Osteoblast (primary cell): Measurements from ENCODE around the gene HADHB. TPM values are rescaled to one million over a fixed set of nuclear protein-coding genes. Genes with fewer than 3 reads are reported as not detected.
"Not testable (repeated sequence)": the region's sequence is repeated elsewhere in the genome, so short reads cannot be mapped to it uniquely, and the experiment has no call there.

Experiments used
- DNase-seq: peaks from one replicate; pipeline ENCODE4 v3.0.0; 2011; ENCODE audit warnings: low spot score, mixed read lengths; ENCODE audit not compliant: insufficient read length; ENCODE audit errors: missing footprints
- H2AFZ ChIP-seq: 2 replicates; pipeline ENCODE4 v1.6.0; 2011; ENCODE audit warnings: mild to moderate bottlenecking, low read length
- H3K27ac ChIP-seq: 2 replicates; pipeline ENCODE4 v1.5.1; 2011; ENCODE audit warnings: mild to moderate bottlenecking, low read depth, low read length, moderate library complexity
- H3K27me3 ChIP-seq: 2 replicates; pipeline ENCODE4 v1.6.0; 2012; ENCODE audit warnings: mild to moderate bottlenecking, control low read depth, inconsistent platforms, low read length, moderate library complexity; ENCODE audit not compliant: insufficient read depth
- H3K36me3 ChIP-seq: 2 replicates; pipeline ENCODE4 v1.5.1; 2011; ENCODE audit warnings: mild to moderate bottlenecking, low read length, control low read depth, moderate library complexity; ENCODE audit not compliant: insufficient read depth
- H3K4me1 ChIP-seq: 2 replicates; pipeline ENCODE4 v1.5.1; 2011; ENCODE audit warnings: mild to moderate bottlenecking, low read length, control low read depth, moderate library complexity; ENCODE audit not compliant: insufficient read depth
- H3K4me2 ChIP-seq: 2 replicates; pipeline ENCODE4 v1.6.0; 2011; ENCODE audit warnings: mild to moderate bottlenecking, low read length; ENCODE audit not compliant: insufficient read depth
- H3K4me3 ChIP-seq: fragments of 200-600 bp; sonication (generic); 3 replicates; pipeline ENCODE4 v1.5.1; 2012; ENCODE audit warnings: mild to moderate bottlenecking, low read length, inconsistent platforms; ENCODE audit not compliant: insufficient read depth
- H3K79me2 ChIP-seq: 2 replicates; pipeline ENCODE4 v1.6.0; 2012; ENCODE audit warnings: mild to moderate bottlenecking, low read length, control low read depth, inconsistent platforms; ENCODE audit not compliant: insufficient read depth
- H3K9me3 ChIP-seq: 2 replicates; pipeline ENCODE4 v1.5.1; 2011; ENCODE audit warnings: low read depth, low read length, control low read depth
- H4K20me1 ChIP-seq: 2 replicates; pipeline ENCODE4 v1.6.0; 2012; ENCODE audit warnings: mild to moderate bottlenecking, low read length, control low read depth; ENCODE audit not compliant: insufficient read depth
- CTCF ChIP-seq: IDR thresholded peaks from 2 replicates; pipeline ENCODE4 v1.5.1; 2011; ENCODE audit warnings: mild to moderate bottlenecking, low read depth, low read length, moderate library complexity; ENCODE audit errors: extremely low read depth
- total RNA-seq: library from RNA; depleted of rRNA; stranded (reverse); fragments of >200 nt; gene quantifications from 2 replicates; pipeline ENCODE4 v1.2.3, GENCODE V29; 2012

The HADHB gene
- total RNA-seq, 1 donor = 119 TPM

- no peak for TF ChIP-seq CTCF
- DNase-seq = peak; percentile 60
- no peaks in the 10 kb centered on the region for H3K36me3 ChIP-seq
Measured at GRCh38 chr2:26302846-26303245, 58.1 kb downstream of the HADHB start.

GRCh38 chr2:26305094-26305493 is 60.4 kb downstream of the HADHB start:
- H3K79me2 ChIP-seq, H4K20me1 ChIP-seq, H3K4me2 ChIP-seq, H2AFZ ChIP-seq, H3K27ac ChIP-seq, H3K36me3 ChIP-seq, DNase-seq, H3K4me3 ChIP-seq, H3K9me3 ChIP-seq, H3K4me1 ChIP-seq, H3K27me3 ChIP-seq: not testable (repeated sequence)

More at GRCh38 chr2:26302846-26303245, 58.1 kb downstream of the HADHB start:
- Histone ChIP-seq H2AFZ (no peak overlapping the region), H3K4me3 (no peak overlapping the region), H3K27me3 (no peaks in the 10 kb centered on the region), H3K4me2 (no peak overlapping the region), H3K4me1 (peaks cover 26% of the 10 kb centered on the region), H4K20me1 (no peaks in the 10 kb centered on the region), H3K79me2 (no peaks in the 10 kb centered on the region), H3K9me3 (no peaks in the 10 kb centered on the region), H3K27ac (no peak overlapping the region)

- H3K36me3 ChIP-seq = no peaks in the 10 kb centered on the region
- H3K27me3 ChIP-seq = no peaks in the 10 kb centered on the region
- H4K20me1 ChIP-seq = no peaks in the 10 kb centered on the region
- no peak for TF ChIP-seq CTCF
- no peaks in the 10 kb centered on the region for H3K9me3 ChIP-seq
- no peak for DNase-seq
- H3K27ac ChIP-seq = no peak overlapping the region
- peaks cover 5% of the 10 kb centered on the region for H3K4me1 ChIP-seq
- no peak overlapping the region for H3K4me3 ChIP-seq
- H3K4me2 ChIP-seq = no peak overlapping the region
- H2AFZ ChIP-seq = no peak overlapping the region
- no peaks in the 10 kb centered on the region for H3K79me2 ChIP-seq
Measured at GRCh38 chr2:26305540-26305939, 60.8 kb downstream of the HADHB start.

- no peak for DNase-seq
- Histone ChIP-seq H3K27me3 (no peaks in the 10 kb centered on the region), H3K9me3 (no peaks in the 10 kb centered on the region), H3K4me1 (no peaks in the 10 kb centered on the region), H3K4me3 (no peak overlapping the region), H3K4me2 (no peak overlapping the region), H3K36me3 (no peaks in the 10 kb centered on the region), H4K20me1 (no peaks in the 10 kb centered on the region), H2AFZ (no peak overlapping the region), H3K27ac (no peak overlapping the region), H3K79me2 (no peaks in the 10 kb centered on the region)
- TF ChIP-seq CTCF = no peak
Measured at GRCh38 chr2:26309921-26310320, 65.2 kb downstream of the HADHB start.
